Suprapubic skin (tissue), 4 donors: Measurements from ENCODE around the gene DGCR8.

ENCODE experiments used
- EP300 ChIP-seq: sonication (generic); formaldehyde crosslinking; IDR thresholded peaks from one replicate; pipeline ENCODE4 v1.6.1; 2017; ENCODE audit warnings: antibody characterized with exemption
- POLR2AphosphoS5 ChIP-seq, 3 donors: sonication (generic); formaldehyde crosslinking; IDR thresholded peaks; one replicate each; pipeline ENCODE4 v1.6.1; 2017; ENCODE audit warnings: antibody characterized with exemption in 3 of 3
- TF ChIP-seq, protein P1 (sequence below), 2 donors: fragments of 200-600 bp in 1 of 2; fragments of 450-650 bp in 1 of 2; sonication (generic) in 1 of 2; IDR thresholded peaks; one replicate each; pipeline ENCODE4 v1.5.1; 2016 to 2019; ENCODE audit warnings: antibody characterized with exemption in 2 of 2, mild to moderate bottlenecking in 1 of 2, moderate library complexity in 1 of 2

DNA sequence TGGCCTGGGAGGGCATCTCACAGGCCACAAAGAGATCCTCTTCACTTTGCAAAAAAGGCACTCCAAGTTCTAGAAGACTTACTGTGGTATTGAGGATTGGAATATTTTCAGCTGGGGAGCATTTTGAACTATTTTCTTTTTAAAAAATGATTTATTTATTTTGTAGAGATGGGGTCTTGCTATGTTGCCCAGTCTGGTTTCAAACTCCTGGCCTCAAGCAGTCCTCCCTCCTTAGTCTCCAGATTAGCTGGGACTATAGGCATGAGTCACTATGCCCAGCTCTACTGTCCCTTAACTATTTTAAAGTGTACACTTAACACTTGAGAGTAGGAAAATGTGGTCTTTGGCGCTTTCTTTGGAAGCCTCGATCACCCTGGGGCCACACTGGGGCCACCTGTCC, 24.9 kb upstream of the DGCR8 start:
- TF ChIP-seq, protein P1, sequence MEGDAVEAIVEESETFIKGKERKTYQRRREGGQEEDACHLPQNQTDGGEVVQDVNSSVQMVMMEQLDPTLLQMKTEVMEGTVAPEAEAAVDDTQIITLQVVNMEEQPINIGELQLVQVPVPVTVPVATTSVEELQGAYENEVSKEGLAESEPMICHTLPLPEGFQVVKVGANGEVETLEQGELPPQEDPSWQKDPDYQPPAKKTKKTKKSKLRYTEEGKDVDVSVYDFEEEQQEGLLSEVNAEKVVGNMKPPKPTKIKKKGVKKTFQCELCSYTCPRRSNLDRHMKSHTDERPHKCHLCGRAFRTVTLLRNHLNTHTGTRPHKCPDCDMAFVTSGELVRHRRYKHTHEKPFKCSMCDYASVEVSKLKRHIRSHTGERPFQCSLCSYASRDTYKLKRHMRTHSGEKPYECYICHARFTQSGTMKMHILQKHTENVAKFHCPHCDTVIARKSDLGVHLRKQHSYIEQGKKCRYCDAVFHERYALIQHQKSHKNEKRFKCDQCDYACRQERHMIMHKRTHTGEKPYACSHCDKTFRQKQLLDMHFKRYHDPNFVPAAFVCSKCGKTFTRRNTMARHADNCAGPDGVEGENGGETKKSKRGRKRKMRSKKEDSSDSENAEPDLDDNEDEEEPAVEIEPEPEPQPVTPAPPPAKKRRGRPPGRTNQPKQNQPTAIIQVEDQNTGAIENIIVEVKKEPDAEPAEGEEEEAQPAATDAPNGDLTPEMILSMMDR (IDR thresholded peaks at IDR 0.05): no peak
- TF ChIP-seq EP300: no peak
- TF ChIP-seq POLR2AphosphoS5 (IDR thresholded peaks at IDR 0.05): no peak
